CD4-positive, alpha-beta T cell treated with Interleukin-6 at 100 ng/mL for 8 hours (primary cell): ENCODE measurements around the gene MYCBPAP.
"Not testable (repeated sequence)": the region's sequence is repeated elsewhere in the genome, so short reads cannot be mapped to it uniquely, and the experiment has no call there.

Source experiments
- DNase-seq: peaks from one replicate; pipeline ENCODE4 v3.0.0-alpha.2; 2020; ENCODE audit warnings: mixed read lengths, low spot score

The MYCBPAP gene

GRCh38 chr17:50472286-50472685, 36.0 kb upstream of the MYCBPAP start:
- no peak for DNase-seq

- not testable (repeated sequence) for DNase-seq
Measured at GRCh38 chr17:50472761-50473161, 35.5 kb upstream of the MYCBPAP start.

DNA sequence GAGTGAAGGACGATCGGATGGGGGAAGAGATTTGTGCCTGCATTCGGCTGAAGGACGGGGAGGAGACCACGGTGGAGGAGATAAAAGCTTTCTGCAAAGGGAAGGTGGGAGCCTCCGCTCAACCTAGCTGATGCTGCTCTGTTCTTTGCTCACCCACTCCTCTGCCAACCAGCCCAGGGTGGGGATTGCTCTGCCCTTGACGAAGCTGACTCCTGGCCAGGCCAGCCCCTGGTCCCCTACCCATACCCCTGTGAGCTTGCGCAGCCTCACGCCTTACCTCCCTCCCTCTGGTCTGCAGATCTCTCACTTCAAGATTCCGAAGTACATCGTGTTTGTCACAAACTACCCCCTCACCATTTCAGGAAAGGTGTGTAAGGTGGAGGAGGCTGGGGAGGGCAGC, 34.3 kb upstream of the MYCBPAP start:
- no peak for DNase-seq

- DNase-seq: no peak
Measured at GRCh38 chr17:50474523-50474922, 33.7 kb upstream of the MYCBPAP start.

GRCh38 chr17:50475362-50475761, 32.9 kb upstream of the MYCBPAP start:
- no peak for DNase-seq

- DNase-seq: not testable (repeated sequence)
Measured at GRCh38 chr17:50475775-50476544, 32.3 kb upstream of the MYCBPAP start.

GRCh38 chr17:50476545-50477315, 31.5 kb upstream of the MYCBPAP start:
- DNase-seq: no peak

DNA sequence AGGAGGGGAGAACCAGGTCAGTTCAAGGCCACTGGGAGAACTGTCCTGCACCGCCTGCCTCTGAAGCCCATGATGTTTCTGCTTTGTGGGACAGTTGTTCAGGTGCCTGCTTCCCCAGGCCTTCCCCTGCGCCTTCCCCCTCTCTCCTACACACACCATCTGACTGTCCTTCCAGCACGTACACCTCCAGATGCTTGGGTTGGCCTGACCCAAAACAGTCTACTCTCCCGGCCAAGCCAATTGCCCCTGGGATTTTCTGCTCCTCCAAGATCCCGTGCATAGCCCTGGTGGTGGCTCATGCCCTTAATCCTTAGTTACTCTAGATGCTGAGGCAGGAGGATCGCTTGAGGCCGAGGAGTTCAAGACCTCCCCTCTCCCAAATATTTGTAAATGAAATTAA, 30.3 kb upstream of the MYCBPAP start:
- no peak for DNase-seq

DNA sequence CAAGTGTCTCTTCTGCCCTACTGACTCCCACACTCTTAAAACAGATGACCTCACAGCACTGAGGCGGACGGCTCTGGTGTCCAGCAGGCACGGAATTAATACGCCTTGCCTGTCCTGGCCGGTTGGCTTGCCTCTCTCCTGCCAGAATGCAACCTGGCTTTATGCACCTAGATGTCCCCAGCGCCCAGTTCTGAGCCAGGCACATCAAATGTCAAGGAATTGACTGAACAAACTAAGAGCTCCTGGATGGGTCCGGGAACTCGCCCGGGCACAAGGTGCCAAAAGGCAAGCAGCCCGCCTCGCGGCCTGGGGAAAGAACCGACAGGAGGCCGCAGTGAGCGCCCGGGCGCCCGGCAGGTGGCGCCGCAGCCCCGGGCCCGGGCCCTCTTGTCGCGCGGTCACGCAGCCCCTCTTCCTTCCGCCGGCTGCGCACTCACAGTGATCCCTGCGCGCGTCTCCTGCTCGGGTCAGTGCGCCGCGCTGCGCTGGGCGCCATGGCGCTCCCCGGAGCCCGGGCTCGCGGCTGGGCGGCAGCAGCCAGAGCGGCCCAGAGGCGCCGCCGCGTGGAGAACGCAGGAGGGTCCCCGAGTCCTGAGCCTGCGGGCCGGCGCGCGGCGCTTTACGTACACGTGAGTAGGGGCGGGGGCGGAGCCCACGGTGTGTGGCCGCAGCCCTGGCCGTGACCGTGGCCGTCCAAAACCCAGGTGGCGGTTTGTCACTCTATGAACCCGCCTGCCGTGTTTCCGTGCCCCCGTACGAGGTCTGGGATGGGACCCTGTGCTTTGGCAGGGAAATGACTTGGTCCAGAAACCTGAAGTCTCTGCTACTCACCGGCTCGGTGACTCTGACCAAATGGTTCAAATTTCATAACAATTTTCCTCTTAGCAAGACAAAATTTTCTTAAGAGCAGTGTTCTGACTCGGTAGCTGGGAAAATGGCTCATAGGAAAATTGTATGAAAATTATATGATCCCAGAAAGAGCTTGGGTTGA, 29.6 kb upstream of the MYCBPAP start, which contains the start of gene RSAD1:
Gene RSAD1, plus strand, starts transcription at position 470 of the 991 bp plus-strand sequence. Its CDS starts 25 bp downstream, at position 495.
- DNase-seq: peak; percentile 87

GRCh38 chr17:50479522-50480141, 28.6 kb upstream of the MYCBPAP start:
- DNase-seq: peak; percentile 68

GRCh38 chr17:50480142-50480764, 28.0 kb upstream of the MYCBPAP start:
- DNase-seq: no peak

GRCh38 chr17:50480854-50481490, 27.3 kb upstream of the MYCBPAP start:
- DNase-seq: no peak

- no peak for DNase-seq
Measured at GRCh38 chr17:50481648-50482047, 26.6 kb upstream of the MYCBPAP start.

DNA sequence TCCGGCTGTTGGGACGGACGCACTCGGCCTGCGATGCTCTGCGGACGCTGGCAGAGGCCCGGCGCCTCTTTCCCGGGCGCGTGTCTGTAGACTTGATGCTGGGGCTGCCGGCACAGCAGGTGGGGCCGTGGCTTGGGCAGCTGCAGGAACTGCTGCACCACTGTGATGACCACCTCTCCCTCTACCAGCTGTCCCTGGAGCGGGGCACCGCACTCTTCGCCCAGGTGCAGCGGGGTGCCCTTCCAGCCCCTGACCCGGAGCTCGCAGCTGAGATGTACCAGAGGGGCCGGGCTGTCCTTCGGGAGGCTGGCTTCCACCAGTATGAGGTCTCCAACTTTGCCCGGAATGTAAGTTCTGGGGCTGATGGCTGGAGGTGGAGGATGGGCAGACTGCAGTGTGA, 26.1 kb upstream of the MYCBPAP start:
- DNase-seq: no peak

GRCh38 chr17:50482516-50482915, 25.7 kb upstream of the MYCBPAP start:
- DNase-seq: peak; percentile 63

GRCh38 chr17:50483266-50483665, 25.0 kb upstream of the MYCBPAP start:
- DNase-seq: no peak

DNA sequence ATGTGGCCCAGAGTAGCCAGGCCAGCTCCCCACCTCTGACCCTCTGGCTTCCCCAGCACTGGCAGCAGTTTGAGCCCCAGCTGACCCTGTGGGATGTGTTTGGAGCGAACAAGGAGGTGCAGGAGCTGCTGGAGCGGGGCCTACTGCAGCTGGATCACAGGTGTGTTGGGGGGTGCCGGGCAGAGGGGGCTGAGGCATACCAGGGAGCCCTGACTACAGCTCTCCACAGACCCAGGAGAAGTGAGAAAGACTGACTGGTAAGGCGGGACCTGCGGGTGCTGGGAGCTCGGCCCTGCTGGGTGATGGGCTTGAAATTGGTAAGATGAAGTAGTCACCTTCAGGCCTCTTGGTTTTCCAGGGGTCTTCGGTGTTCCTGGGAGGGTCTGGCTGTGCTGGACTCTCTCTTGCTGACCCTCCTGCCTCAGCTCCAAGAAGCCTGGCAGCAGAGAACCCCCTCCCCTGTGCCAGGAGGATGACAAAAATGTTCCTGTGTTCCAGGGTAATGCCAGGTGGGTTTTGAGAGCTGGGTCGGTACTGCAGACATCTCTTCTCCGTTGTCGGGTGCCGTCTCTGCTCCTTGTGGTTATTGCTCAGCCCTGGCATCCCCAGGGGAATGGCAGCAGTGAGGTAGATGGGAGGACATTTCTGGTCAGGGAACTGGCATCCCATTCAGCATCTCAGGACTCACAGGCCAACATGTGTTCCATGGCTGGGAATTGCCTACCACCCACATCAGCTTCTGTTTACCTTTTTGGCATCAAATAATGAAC, 23.7 kb upstream of the MYCBPAP start:
- DNase-seq: no peak

DNA sequence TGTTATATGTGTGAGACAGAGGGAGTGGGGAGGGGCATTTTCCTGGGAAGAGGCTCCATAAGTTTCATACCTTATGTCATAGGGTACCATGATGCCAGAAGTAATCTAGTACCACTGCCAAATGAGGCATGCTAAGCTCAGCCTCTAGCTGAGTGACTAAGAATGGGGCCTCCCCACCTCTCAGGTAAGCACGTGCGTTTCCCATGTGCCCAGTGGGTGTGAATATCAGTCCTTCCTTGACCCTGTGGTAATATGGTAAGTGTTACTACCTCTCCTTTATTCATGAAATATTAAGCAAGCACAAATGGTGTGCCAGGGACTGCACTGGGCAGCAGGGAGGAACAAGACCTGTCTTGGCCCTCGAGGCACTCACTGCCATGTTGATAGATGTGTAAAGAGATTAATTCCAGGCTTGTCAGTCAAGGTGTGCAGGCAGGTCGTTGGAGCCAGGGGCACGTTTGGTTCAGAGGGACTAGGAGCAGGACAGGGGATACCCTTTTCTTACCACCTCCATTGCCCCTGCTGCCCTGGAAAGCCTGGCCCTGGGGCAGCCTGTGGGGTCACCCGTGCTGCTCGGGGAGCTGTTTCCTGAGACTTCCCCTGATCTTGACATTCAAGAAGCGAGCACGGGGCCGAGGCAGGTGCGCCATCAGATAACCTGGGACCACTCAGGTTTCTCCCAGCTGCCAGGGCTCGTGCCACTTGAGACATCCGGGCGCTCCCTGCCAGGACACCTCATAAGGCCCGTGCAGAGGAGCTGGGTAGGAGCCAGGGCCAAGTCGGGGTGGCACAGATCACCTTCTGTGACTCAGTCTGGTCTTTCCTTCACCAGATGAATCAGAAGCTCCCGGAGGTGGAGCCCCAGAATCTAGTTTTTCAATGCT, 20.8 kb upstream of the MYCBPAP start:
- no peak for DNase-seq

DNA sequence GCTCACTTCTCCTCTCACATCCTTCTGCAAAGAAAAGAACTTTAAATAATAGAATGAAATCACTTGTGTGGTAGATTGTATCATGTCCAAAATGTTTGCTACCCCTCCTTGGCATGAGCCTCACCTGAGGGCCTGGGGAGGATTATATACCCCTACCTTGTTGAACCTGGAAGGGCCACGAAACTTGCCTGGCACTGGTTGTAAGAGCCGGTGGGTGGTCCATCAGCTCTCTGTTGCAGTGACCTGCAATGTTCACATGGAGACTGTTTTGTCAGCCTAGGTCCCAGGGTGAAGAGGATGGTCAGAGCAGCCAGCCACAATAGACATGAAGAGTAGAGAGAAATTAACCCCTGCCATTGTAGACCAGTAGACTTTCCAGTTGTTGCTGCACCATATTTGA, 19.4 kb upstream of the MYCBPAP start:
- no peak for DNase-seq
